GM08714 (cell line): Measurements from ENCODE around the gene ARAF.

ENCODE experiments used
- H3K4me3 ChIP-seq: fragments of 200-500 bp; sonication (Bioruptor generic); 2 replicates; pipeline ENCODE4 v1.5.1; 2014; ENCODE audit warnings: mild to moderate bottlenecking, low read length, inconsistent platforms
- ZNF274 ChIP-seq: IDR thresholded peaks from 2 replicates; pipeline ENCODE4 v1.6.1; 2012; ENCODE audit warnings: mild to moderate bottlenecking, low read depth, low read length

Gene ARAF

GRCh38 chrX:47612418-47612817 lies 51.4 kb downstream of the ARAF start:
- no peak for TF ChIP-seq ZNF274
- H3K4me3 ChIP-seq = no peak overlapping the region

GRCh38 chrX:47613082-47613481 lies 52.1 kb downstream of the ARAF start:
- no peak overlapping the region for H3K4me3 ChIP-seq
- TF ChIP-seq ZNF274 = no peak

GRCh38 chrX:47614618-47615017 lies 53.6 kb downstream of the ARAF start:
- no peak for TF ChIP-seq ZNF274
- no peak overlapping the region for H3K4me3 ChIP-seq

- TF ChIP-seq ZNF274 = no peak
- H3K4me3 ChIP-seq = no peak overlapping the region; the same call in 1 of the 2 replicates
Measured at GRCh38 chrX:47618923-47619485, 58.0 kb downstream of the ARAF start.

GRCh38 chrX:47619486-47620302 lies 58.7 kb downstream of the ARAF start, which contains the start of gene SYN1:
Gene SYN1, minus strand, starts transcription at chrX:47619857. Its CDS starts 129 bp downstream, at chrX:47619728.
- TF ChIP-seq ZNF274 = no peak
- no peak within 1 kb of the TSS; the same call in 1 of the 2 replicates for H3K4me3 ChIP-seq

DNA sequence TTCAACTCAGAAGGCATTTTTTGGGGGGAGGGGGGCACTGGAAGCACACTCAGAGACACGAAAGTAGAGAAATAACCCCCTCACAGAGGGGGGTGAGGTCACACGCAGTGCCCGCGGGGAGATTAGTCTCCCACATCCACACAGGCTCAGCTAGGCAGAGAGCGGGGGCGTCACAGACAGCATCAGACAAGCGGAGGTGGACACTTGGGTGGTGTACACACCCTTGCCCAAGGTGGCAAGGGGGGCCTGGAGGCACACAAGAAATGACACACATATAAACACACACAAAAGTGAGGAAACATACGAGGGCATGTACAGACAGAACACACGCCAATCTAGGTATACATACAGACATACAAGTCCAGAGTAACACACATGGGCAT lies 59.3 kb downstream of the ARAF start:
- no peak overlapping the region for H3K4me3 ChIP-seq
- no peak for TF ChIP-seq ZNF274
